GM19099 (cell line): ENCODE measurements around the gene SLX4IP.

Experiments
- POLR2A ChIP-seq: IDR thresholded peaks from 3 replicates; pipeline ENCODE4 v1.6.1; 2011; ENCODE audit warnings: low read depth; ENCODE audit not compliant: insufficient read length; ENCODE audit errors: extremely low read depth

SLX4IP gene

GRCh38 chr20:10551732-10552724 is 116.9 kb downstream of the SLX4IP start:
- TF ChIP-seq POLR2A = no peak

DNA sequence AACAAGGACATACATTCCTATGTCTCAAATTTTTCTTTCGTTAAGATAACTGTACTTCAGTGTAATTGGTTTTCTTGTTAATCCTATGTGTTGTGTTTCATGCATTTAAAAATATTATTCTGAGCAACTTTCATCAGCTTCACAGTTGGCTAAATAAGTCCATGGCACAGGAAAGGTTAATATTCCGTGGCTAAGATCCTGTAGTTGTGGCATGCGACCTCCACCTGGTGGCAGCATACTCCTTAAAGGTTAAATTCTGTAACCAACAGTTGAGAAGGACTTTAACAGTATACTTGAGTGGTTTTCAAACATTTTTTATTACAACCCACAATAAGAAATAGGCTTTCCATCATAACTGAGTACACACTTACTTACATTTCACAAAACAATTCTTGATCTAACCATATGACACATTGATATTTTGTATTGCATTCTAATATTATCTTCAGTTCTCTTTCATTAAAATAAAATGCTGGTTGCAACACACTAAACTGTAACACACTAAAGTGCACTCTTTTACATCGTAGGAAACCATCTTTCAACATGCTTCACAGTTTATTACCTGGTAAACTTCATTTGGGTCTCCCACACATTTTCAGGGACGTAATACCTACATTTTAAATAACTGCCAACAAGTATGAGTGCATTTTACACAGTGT is 118.3 kb downstream of the SLX4IP start:
- no peak for TF ChIP-seq POLR2A

GRCh38 chr20:10554285-10554684 is 119.2 kb downstream of the SLX4IP start:
- TF ChIP-seq POLR2A = no peak

DNA sequence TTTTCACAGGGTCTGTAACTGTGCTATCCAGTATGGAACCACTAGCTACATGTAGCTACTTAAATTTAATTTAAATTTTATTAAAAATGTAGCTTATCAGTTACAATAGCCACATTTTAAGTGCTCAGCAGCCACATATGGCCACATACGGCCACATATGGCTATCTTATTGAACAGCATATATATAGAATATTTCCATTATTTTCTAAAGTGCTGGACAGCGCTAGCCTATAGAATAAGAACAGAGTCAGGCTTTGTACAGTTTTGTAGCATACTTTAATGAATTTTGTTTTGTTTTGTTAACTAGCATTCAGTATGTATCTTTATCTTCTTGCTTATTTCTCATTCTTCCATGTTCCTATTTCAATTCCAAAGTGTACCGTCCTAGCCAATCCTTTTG is 120.3 kb downstream of the SLX4IP start:
- no peak for TF ChIP-seq POLR2A

DNA sequence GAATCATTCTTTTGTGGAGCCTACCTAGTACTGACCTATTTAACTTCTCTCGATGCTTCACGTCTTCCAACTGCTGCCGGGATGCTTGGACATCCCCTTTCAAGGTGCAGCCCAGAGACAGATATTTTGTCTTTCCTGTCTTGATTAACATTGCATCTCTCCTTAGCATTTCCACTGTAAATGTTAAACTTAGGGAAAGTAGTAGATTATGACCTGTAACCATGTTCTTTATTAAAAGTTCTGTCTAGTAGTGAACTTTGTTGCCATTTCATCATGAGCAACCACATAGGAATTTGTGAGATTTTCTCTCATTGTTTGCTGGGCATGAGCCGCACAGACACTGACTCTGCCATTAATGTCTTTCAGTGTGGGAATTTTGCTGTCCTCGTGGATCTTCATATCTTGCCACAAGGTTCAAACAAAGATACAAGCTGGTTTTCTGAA is 120.8 kb downstream of the SLX4IP start:
- TF ChIP-seq POLR2A = no peak

DNA sequence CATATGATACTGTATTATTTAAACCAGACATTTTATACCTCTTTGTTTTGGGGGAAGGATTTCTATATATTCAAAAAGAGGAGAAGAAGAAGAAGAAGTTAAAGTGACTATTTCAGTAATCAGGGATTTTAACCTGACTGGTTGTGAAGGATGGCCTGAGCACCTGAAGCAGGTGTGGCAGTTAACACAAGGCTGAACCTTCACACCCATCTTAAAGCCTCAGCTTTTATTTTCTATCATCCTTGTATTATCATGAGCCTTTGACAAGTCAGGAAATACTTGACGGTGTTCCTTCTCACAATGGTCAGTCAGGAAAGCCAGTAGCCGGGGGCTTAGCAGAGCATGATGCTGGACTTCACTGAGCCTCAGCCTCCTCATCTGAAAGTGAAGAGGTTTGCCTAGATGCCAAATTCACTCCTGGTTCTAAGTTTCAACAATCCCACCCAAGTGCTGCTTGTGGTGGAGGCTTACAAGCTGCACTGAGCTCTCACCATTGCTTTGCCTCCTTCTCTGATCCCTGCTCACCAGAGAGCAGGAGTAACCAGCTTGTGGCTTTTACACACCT is 121.5 kb downstream of the SLX4IP start:
- TF ChIP-seq POLR2A = no peak

DNA sequence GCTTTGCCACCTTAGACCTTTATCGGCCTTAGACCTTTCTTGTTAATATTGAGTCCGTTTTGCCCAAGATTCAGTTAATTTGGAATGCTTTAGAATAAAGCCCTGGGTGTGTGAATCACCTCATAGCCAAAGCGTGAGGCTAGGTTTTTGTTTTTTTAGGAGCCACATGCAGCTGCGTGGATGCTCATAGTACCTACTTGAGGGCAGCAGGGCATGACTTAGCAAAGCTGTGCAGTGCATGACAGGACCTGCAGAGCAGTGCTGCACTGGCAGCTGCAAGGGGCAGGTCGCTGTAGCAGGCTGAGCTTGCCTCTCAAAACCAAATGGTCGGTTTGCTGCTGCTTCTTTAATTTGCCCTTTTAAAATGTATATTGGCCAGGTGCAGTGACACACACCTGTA is 122.6 kb downstream of the SLX4IP start:
- TF ChIP-seq POLR2A = no peak

- no peak for TF ChIP-seq POLR2A
Observed at GRCh38 chr20:10558635-10559187, 123.6 kb downstream of the SLX4IP start.

DNA sequence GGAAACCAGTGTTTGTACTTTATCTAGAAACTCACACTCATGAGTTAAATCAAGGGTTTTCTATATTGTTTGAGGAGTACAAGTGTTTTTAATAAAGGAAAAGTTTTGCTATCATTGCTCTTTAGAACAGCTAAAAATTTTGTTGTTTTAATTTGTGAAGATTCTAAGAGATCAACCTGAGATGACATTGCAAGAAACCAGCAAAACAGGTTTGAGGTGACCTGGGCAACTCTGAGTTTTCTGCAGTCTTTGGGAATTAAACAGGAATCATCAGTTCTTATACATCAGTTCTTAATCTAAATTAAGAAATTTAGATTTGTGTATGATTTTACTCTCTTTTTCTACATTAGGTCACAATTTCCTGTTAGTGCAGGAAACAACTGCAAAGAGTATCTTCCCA is 124.2 kb downstream of the SLX4IP start:
- TF ChIP-seq POLR2A = no peak

- no peak for TF ChIP-seq POLR2A
Observed at GRCh38 chr20:10560686-10561085, 125.6 kb downstream of the SLX4IP start.

GRCh38 chr20:10561302-10561701 is 126.2 kb downstream of the SLX4IP start:
- no peak for TF ChIP-seq POLR2A

DNA sequence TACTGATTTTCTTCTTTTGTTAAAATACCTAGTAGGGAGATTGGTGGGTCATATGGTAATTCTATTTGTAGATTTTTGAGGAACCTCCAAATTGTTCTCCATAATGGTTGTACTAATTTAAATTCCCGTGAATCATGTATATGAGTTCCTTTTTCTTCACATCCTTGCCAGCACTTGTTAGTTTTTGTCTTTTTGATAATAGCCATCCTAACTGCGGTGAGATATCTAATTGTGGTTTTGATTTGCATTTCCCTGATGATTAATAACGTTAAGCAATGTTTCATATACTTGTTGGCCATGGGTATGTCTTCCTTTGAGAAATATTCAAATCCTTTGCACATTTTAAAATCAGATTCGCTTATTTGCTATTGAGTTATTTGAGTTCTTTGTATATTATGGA is 127.8 kb downstream of the SLX4IP start:
- no peak for TF ChIP-seq POLR2A

- no peak for TF ChIP-seq POLR2A
Observed at GRCh38 chr20:10563935-10564492, 128.9 kb downstream of the SLX4IP start.

DNA sequence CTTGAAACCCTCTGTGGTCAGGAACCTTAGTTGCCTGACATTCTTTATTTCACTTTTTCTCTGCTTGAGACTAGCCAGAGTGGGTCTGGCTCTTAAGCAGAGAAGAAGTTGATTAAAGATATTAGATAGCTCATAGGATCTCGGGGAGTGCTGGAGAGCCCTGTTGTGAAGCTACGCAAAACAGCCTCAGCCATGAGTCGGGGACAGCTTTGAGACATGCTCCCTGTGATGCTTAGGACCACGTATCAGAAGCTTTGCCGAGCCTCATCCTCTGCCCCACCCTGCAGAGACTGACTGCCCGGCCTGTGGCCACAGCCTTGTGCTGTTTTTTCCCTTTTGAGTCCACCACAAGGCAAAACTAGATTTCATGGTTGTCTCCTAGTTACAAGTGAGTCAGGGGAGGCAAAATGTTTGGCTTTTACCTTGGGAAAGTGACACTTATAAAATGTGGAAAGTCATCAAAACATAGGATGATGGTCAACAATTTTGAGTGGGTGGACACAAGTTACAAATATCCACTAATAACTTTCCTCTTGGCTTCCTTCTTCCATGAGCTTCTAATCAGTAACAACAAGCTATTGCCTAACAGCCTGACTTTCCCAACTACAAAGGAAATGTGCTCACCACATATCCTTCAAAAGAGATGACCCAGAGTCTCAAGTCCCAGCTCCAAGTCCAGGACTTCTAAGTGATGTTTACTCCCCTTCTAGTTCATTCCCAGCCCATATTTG is 130.3 kb downstream of the SLX4IP start:
- TF ChIP-seq POLR2A = no peak

DNA sequence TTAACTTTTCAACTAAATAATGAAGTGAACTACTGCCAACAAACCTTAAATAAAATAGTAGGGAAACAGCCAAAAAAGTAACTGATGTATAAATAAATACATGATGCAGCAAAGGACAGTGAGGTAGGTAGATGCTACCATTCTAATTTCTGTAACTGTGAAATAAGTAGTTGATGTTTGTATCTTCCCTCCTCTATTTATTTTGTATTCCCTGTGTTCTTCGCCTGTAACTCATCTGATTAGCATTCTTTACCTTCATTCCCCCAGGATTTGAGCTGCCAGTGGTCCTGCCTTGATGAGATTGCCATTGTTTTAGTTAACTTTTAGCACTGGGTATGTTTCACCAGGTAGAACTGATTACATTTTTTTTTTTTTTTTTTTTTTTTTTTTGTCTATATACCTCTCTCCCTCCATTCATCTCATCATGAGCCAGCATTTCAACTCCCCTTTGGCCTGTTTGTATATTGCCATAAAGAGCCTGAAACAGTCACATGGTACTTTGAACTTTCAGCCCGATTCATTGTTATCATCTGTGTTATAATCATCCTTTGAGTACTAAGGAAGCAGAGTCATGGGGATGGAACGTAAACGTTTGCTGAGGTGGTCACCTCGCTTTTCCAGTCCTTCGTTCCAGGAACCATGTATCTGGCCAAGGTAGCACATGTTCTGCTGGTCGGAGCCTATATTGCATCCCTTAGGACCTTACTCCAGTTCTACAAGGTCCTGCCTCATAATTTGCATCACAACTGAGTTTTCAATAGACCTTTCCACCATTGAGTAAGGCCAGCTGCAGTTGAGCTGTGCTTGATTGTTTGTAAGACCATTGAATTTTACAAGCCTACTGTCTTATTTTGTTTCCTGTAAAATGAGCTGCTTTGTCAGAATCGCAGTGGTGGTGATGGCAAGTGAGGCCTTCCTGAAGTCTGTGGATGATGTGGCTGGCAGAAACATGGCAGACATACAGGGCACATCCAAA is 131.1 kb downstream of the SLX4IP start:
- TF ChIP-seq POLR2A = no peak
